H1 (cell line): ENCODE data around the gene MST1R. TPM values are rescaled to one million over a fixed set of nuclear protein-coding genes. Genes with fewer than 3 reads are reported as not detected.
A peak's percentile ranks its signal among the peaks of the same experiment; 100 is the strongest.

Experiments
- CTCF ChIA-PET: fragments of 300-600 bp; sonication (Branson Sonifier 250); formaldehyde crosslinking; loops from one replicate; lab custom pipeline; 2021; ENCODE audit not compliant: partially characterized antibody; lab: Charles Lee
- POLR2A ChIA-PET: fragments of 300-600 bp; sonication (Branson Sonifier 250); formaldehyde crosslinking; loops from one replicate; lab custom pipeline; 2021; ENCODE audit warnings: inconsistent platforms; ENCODE audit not compliant: partially characterized antibody; lab: Charles Lee
- DNase-seq, 2 experiments: peaks; one replicate each; pipeline versions ENCODE4 v3.0.0 to v3.0.0-alpha.2; 2010 to 2022; ENCODE audit warnings: low spot score in 2 of 2, low read depth in 1 of 2, mixed read lengths in 1 of 2
- FAIRE-seq: peaks from 2 replicates; lab custom pipeline; 2011; peaks lifted over from hg19 to GRCh38; lab: Jason Lieb, UNC
- H2AFZ ChIP-seq: 2 replicates; pipeline ENCODE4 v1.8.1; 2012; ENCODE audit warnings: low read length, inconsistent platforms
- H2AK5ac ChIP-seq: 2 replicates; pipeline ENCODE4 v1.6.1; 2013; ENCODE audit warnings: low read depth, low read length
- H2BK120ac ChIP-seq: replicated peaks from 2 replicates; pipeline ENCODE3; 2013; ENCODE audit warnings: low read depth, low read length, inconsistent platforms
- H2BK12ac ChIP-seq: 2 replicates; pipeline ENCODE4 v1.6.1; 2013; ENCODE audit warnings: low read depth, low read length
- H2BK15ac ChIP-seq: 2 replicates; pipeline ENCODE4 v1.6.1; 2013; ENCODE audit warnings: low read length
- H2BK20ac ChIP-seq: 2 replicates; pipeline ENCODE4 v1.6.1; 2013; ENCODE audit warnings: low read length
- H2BK5ac ChIP-seq: 2 replicates; pipeline ENCODE4 v1.6.1; 2013; ENCODE audit warnings: low read depth, low read length
- H3K14ac ChIP-seq: 2 replicates; pipeline ENCODE4 v1.6.1; 2013; ENCODE audit warnings: inconsistent platforms; ENCODE audit not compliant: insufficient read length
- H3K18ac ChIP-seq: 2 replicates; pipeline ENCODE4 v1.6.1; 2013; ENCODE audit warnings: low read length; ENCODE audit errors: extremely low read depth
- H3K23ac ChIP-seq: 2 replicates; pipeline ENCODE4 v1.6.1; 2013; ENCODE audit warnings: inconsistent platforms; ENCODE audit not compliant: insufficient read length
- H3K23me2 ChIP-seq: 2 replicates; pipeline ENCODE4 v1.6.1; 2013; ENCODE audit warnings: low read depth, low read length
- H3K27ac ChIP-seq: 2 replicates; pipeline ENCODE4 v1.6.1; 2011; ENCODE audit warnings: low read depth, low read length, inconsistent platforms
- H3K27me3 ChIP-seq, 4 experiments: replicated peaks in 1 of 4; 1 replicate in 1 of 4; 2 replicates in 3 of 4; pipeline versions ENCODE4 v1.6.1 to v1.8.1; 2011 to 2013; ENCODE audit warnings: low read length in 3 of 4, mild to moderate bottlenecking in 3 of 4, inconsistent platforms in 2 of 4, mixed read lengths in 2 of 4, moderate library complexity in 1 of 4; ENCODE audit not compliant: control insufficient read depth in 3 of 4, insufficient read depth in 3 of 4; ENCODE audit errors: extremely low read depth in 1 of 4
- H3K36me3 ChIP-seq, 4 experiments: 2 replicates each; pipeline versions ENCODE4 v1.6.1 to v1.8.1; 2011 to 2013; ENCODE audit warnings: mild to moderate bottlenecking in 4 of 4, low read length in 3 of 4, moderate library complexity in 2 of 4, control low read depth in 1 of 4, inconsistent platforms in 1 of 4; ENCODE audit not compliant: insufficient read depth in 4 of 4, control insufficient read depth in 2 of 4
- H3K4ac ChIP-seq: replicated peaks from 2 replicates; pipeline ENCODE3; 2013; ENCODE audit warnings: low read length, low read depth, mixed read lengths, inconsistent platforms; ENCODE audit not compliant: insufficient read length
- H3K4me1 ChIP-seq, 4 experiments: replicated peaks in 1 of 4; 1 replicate in 1 of 4; 2 replicates in 3 of 4; pipeline versions ENCODE4 v1.6.1 to v1.8.1; 2011 to 2013; ENCODE audit warnings: low read length in 3 of 4, inconsistent platforms in 2 of 4, mixed read lengths in 1 of 4; ENCODE audit not compliant: insufficient read depth in 4 of 4, control insufficient read depth in 3 of 4
- H3K4me2 ChIP-seq, 2 experiments: 2 replicates each; pipeline versions ENCODE4 v1.6.1 to v1.8.1; 2011 to 2013; ENCODE audit warnings: low read depth in 2 of 2, low read length in 2 of 2, control low read depth in 1 of 2, inconsistent platforms in 1 of 2, mild to moderate bottlenecking in 1 of 2; ENCODE audit not compliant: insufficient read depth in 1 of 2
- H3K4me3 ChIP-seq, 4 experiments: fragments of 200-600, 300-600 bp in 1 of 4; sonication (generic), shearing (Covaris generic), sonication (Bioruptor Twin) in 1 of 4; 2 replicates each; pipeline versions ENCODE4 v1.5.1 to v1.8.1; 2011 to 2016; ENCODE audit warnings: low read length in 4 of 4, low read depth in 3 of 4, control low read depth in 2 of 4, inconsistent platforms in 2 of 4, mild to moderate bottlenecking in 2 of 4, mixed read lengths in 1 of 4, moderate library complexity in 1 of 4; ENCODE audit not compliant: insufficient read depth in 2 of 4; ENCODE audit errors: extremely low read depth in 1 of 4
- H3K56ac ChIP-seq: replicated peaks from 2 replicates; pipeline ENCODE3; 2013; ENCODE audit warnings: low read depth, mild to moderate bottlenecking, mixed read lengths, low read length, inconsistent platforms; ENCODE audit not compliant: insufficient read length
- H3K79me1 ChIP-seq: 2 replicates; pipeline ENCODE4 v1.6.1; 2013; ENCODE audit warnings: low read depth, low read length, control low read depth
- H3K79me2 ChIP-seq, 2 experiments: 2 replicates each; pipeline versions ENCODE4 v1.6.1 to v1.8.1; 2012 to 2013; ENCODE audit warnings: low read length in 2 of 2, mild to moderate bottlenecking in 2 of 2, inconsistent platforms in 1 of 2; ENCODE audit not compliant: insufficient read depth in 2 of 2, control insufficient read depth in 1 of 2
- H3K9ac ChIP-seq, 4 experiments: replicated peaks in 1 of 4; 1 replicate in 1 of 4; 2 replicates in 3 of 4; pipeline versions ENCODE4 v1.6.1 to v1.8.1; 2011 to 2013; ENCODE audit warnings: low read depth in 3 of 4, low read length in 3 of 4, control low read depth in 2 of 4, mild to moderate bottlenecking in 2 of 4, moderate library complexity in 2 of 4, inconsistent platforms in 1 of 4; ENCODE audit errors: extremely low read depth in 1 of 4
- H3K9me3 ChIP-seq, 2 experiments: 2 replicates each; pipeline versions ENCODE4 v1.6.1 to v1.8.1; 2012 to 2013; ENCODE audit warnings: mild to moderate bottlenecking in 2 of 2, moderate library complexity in 2 of 2, control low read depth in 1 of 2, inconsistent platforms in 1 of 2, low read depth in 1 of 2, low read length in 1 of 2, mixed read lengths in 1 of 2; ENCODE audit not compliant: insufficient read depth in 2 of 2
- H4K20me1 ChIP-seq, 2 experiments: replicated peaks in 1 of 2; 2 replicates each; pipeline versions ENCODE3 to v1.8.1; 2011 to 2013; ENCODE audit warnings: inconsistent platforms in 2 of 2, low read length in 2 of 2, mild to moderate bottlenecking in 1 of 2; ENCODE audit not compliant: insufficient read depth in 2 of 2, control insufficient read depth in 1 of 2
- H4K5ac ChIP-seq: 2 replicates; pipeline ENCODE4 v1.6.1; 2013; ENCODE audit warnings: low read length, low read depth, mixed read lengths, inconsistent platforms; ENCODE audit not compliant: insufficient read length
- H4K8ac ChIP-seq: 2 replicates; pipeline ENCODE4 v1.8.0; 2013; ENCODE audit warnings: mild to moderate bottlenecking, moderate library complexity, low read length, inconsistent platforms; ENCODE audit not compliant: insufficient read depth; ENCODE audit errors: extremely low read depth
- H4K91ac ChIP-seq: replicated peaks from 2 replicates; pipeline ENCODE3; 2013; ENCODE audit warnings: low read length, mixed read lengths, inconsistent platforms; ENCODE audit not compliant: insufficient read length
- BACH1 ChIP-seq: IDR thresholded peaks from 2 replicates; pipeline ENCODE4 v1.6.1; 2012; ENCODE audit warnings: low read length, improper control_type of control experiment
- BCL11A ChIP-seq, 2 experiments: IDR thresholded peaks; one replicate each; pipeline ENCODE4 v1.6.1; 2011; ENCODE audit warnings: low read depth in 2 of 2, low read length in 2 of 2, mild to moderate bottlenecking in 2 of 2
- CTBP2 ChIP-seq: IDR thresholded peaks from 2 replicates; pipeline ENCODE4 v1.7.0; 2011; ENCODE audit warnings: borderline replicate concordance, mild to moderate bottlenecking, moderate library complexity, mixed read lengths, low read length; ENCODE audit not compliant: insufficient read depth, insufficient read length
- GABPA ChIP-seq: IDR thresholded peaks from 2 replicates; pipeline ENCODE4 v1.6.1; 2011; ENCODE audit warnings: mild to moderate bottlenecking, low read length, moderate library complexity, borderline replicate concordance; ENCODE audit not compliant: insufficient read depth
- KDM1A ChIP-seq: fragments of 200-600, 300-600 bp; sonication (generic); IDR thresholded peaks from 2 replicates; pipeline ENCODE4 v1.7.1; 2016; ENCODE audit warnings: mild to moderate bottlenecking, low read length, borderline replicate concordance
- POLR2AphosphoS5 ChIP-seq: IDR thresholded peaks from 2 replicates; pipeline ENCODE4 v1.6.1; 2011; ENCODE audit warnings: low read depth, low read length
- RFX5 ChIP-seq: IDR thresholded peaks from 2 replicates; pipeline ENCODE4 v1.6.1; 2011; ENCODE audit warnings: low read depth, low read length, improper control_type of control experiment, borderline replicate concordance
- RNF2 ChIP-seq: fragments of 200-900, 300-1000 bp; sonication (generic); IDR thresholded peaks from 2 replicates; pipeline ENCODE4 v1.7.1; 2016; ENCODE audit warnings: borderline replicate concordance, low read depth, mild to moderate bottlenecking, antibody characterized with exemption, low read length; ENCODE audit not compliant: poor library complexity, severe bottlenecking; ENCODE audit errors: missing control alignments
- SP2 ChIP-seq: IDR thresholded peaks from 2 replicates; pipeline ENCODE4 v1.6.1; 2012; ENCODE audit warnings: mild to moderate bottlenecking, low read length, inconsistent platforms
- TAF7 ChIP-seq: optimal IDR thresholded peaks from 2 replicates; pipeline ENCODE3; 2011; ENCODE audit warnings: low read depth, mild to moderate bottlenecking, inconsistent platforms, low read length, moderate library complexity, borderline replicate concordance
- TBP ChIP-seq: IDR thresholded peaks from 2 replicates; pipeline ENCODE4 v1.6.1; 2011; ENCODE audit warnings: low read depth, low read length, improper control_type of control experiment
- ZNF274 ChIP-seq: IDR thresholded peaks from 2 replicates; pipeline ENCODE4 v1.7.0; 2012; ENCODE audit warnings: low read length, borderline replicate concordance; ENCODE audit errors: extremely low read depth
- WGBS, 2 experiments: shearing (Covaris generic) in 1 of 2; methylation state at CpG; one replicate each; pipeline versions ENCODE4 v1.1.6 to v1.1.7; 2013 to 2015; ENCODE audit warnings: low lambda C conversion rate in 2 of 2, mixed read lengths in 2 of 2, inconsistent platforms in 1 of 2, low coverage in 1 of 2, missing lambda C conversion rate in 1 of 2; ENCODE audit not compliant: insufficient replicate concordance in 2 of 2, insufficient coverage in 1 of 2, insufficient read length in 1 of 2; ENCODE audit errors: extremely low coverage in 1 of 2, missing lambda C conversion rate in 1 of 2; 5-methylcytosine and 5-hydroxymethylcytosine counted together
- polyA plus RNA-seq, 7 experiments: library from polyadenylated mRNA; depleted of rRNA in 3 of 7; stranded (reverse) in 5 of 7; unstranded in 2 of 7; fragments of >200 nt in 5 of 7; fragments of 200-250 nt in 2 of 7; gene quantifications; 1 replicate in 5 of 7; 2 replicates in 1 of 7; 4 replicates in 1 of 7; pipeline versions ENCODE4 v1.2.1 to v1.2.3, GENCODE V29; 2011 to 2013; ENCODE audit warnings: missing spikeins in 2 of 7, mixed read lengths in 2 of 7
- total RNA-seq: library from RNA; stranded (reverse); fragmentation: NEBNext Ultra II Directional; extraction: Animal tissue kit (Norgen Biotek cat#: 25700); gene quantifications from 2 replicates; pipeline ENCODE4 v1.2.1, GENCODE V29; 2021

Gene MST1R
- total and polyA plus RNA-seq, 2 of the 8 experiments (the other 6 are each of a cell fraction or from before 2014, with no cell fraction given), result 4.8 to 7.6 TPM

- Histone ChIP-seq H3K4me1 (peaks cover 11 to 47% (median 32%) of the 10 kb centered on the region in 4 experiments), H2BK5ac (no peak overlapping the region; the same call in 1 of the 2 replicates), H3K79me1 (peaks cover 22% of the 10 kb centered on the region), H3K9me3 (no peaks in the 10 kb centered on the region), H3K79me2 (peaks cover 3 to 57% of the 10 kb centered on the region in 2 experiments; a peak in 3 of 4 replicates), H3K4me2 (peak overlapping the region; percentile 94), H3K23me2 (peaks cover 13% of the 10 kb centered on the region; the same call in 1 of the 2 replicates), H4K8ac (no peak overlapping the region; the same call in 1 of the 2 replicates), H3K14ac (no peak overlapping the region), H2BK12ac (no peak overlapping the region), H2BK120ac (no peak overlapping the region), H4K20me1 (peaks cover 14 to 22% of the 10 kb centered on the region in 2 experiments), H4K5ac (no peak overlapping the region), H2BK20ac (no peak overlapping the region), H3K4me3 (peak overlapping the region in 1 of 4 experiments; percentile 32; a peak in 3 of 8 replicates), H2BK15ac (no peak overlapping the region), H3K56ac (no peak overlapping the region), H3K27ac (no peak overlapping the region), H3K36me3 (no peaks in the 10 kb centered on the region), H2AFZ (no peak overlapping the region), H4K91ac (no peak overlapping the region), H3K23ac (no peak overlapping the region), H3K4ac (no peak overlapping the region), H3K9ac (no peak overlapping the region), H2AK5ac (no peak overlapping the region), H3K18ac (no peak overlapping the region), H3K27me3 (peaks cover 0 to 5% (median 3%) of the 10 kb centered on the region in 4 experiments; a peak in 2 of 7 replicates)
- ChIA-PET CTCF (interaction anchor here (1.0 to 11.7 kb wide), 7 partner anchors 14 to 65 kb away, joined by 3 to 89 read pairs (median 17); partner anchors contain the start of gene MON1A), POLR2A (interaction anchor here (0.6 to 14.0 kb wide), 7 partner anchors 11 to 152 kb away, joined by 3 to 149 read pairs (median 7); partner anchors contain the start of genes MST1R and TRAIP)
- peak in 1 of 2 experiments; percentile 39 for DNase-seq
- TF ChIP-seq TBP (no peak), RFX5 (no peak), BACH1 (no peak), CTBP2 (no peak), SP2 (no peak), RNF2 (no peak), POLR2AphosphoS5 (no peak), KDM1A (no peak), TAF7 (no peak), BCL11A (IDR thresholded peaks at IDR 0.05; ENCODE audit: low read depth in 2 of 2, low read length in 2 of 2) (no peak), GABPA (no peak), ZNF274 (no peak)
- WGBS, 2 experiments, result 92% methylated on average over 1 of the region's 1 CpG; no CpG with 5 or more reads in 1 of the 2 experiments
- no peak for FAIRE-seq
Observed at GRCh38 chr3:49867400-49867799, 36.3 kb downstream of the MST1R start.
